Astrocyte (in vitro differentiated cells and primary cell): ENCODE results near the gene ADAT1.

ENCODE experiments used
- CTCF ChIP-seq: IDR thresholded peaks from 2 replicates; pipeline ENCODE4 v1.5.1; 2011; ENCODE audit warnings: low read depth, mild to moderate bottlenecking, inconsistent platforms, low read length, moderate library complexity; ENCODE audit not compliant: insufficient read depth
- EZH2 ChIP-seq: IDR thresholded peaks from 2 replicates; pipeline ENCODE4 v1.6.1; 2012; ENCODE audit warnings: mild to moderate bottlenecking, low read length, inconsistent platforms; ENCODE audit not compliant: insufficient read depth

- TF ChIP-seq CTCF = no peak
- no peak for TF ChIP-seq EZH2
Measured at GRCh38 chr16:75555707-75556430, 67.2 kb downstream of the ADAT1 start, which contains the start of gene TMEM231.
